Measurements from ENCODE around the gene MAML3. TPM values are rescaled to one million over a fixed set of nuclear protein-coding genes. Genes with fewer than 3 reads are reported as not detected.

Gene MAML3
- total RNA-seq, 2 experiments from 2014 or later, result 2.0 to 2.4 TPM

- Mint-ChIP-seq H3K4me3 (no peak overlapping the region), H3K36me3 (ENCODE audit: low read depth) (no peaks in the 10 kb centered on the region)
- POLR2A ChIA-PET, result interaction anchor here (1.0 kb wide), 1 partner anchor 27 kb away, joined by 4 read pairs; no protein-coding TSS in a partner anchor
Measured at GRCh38 chr4:140059159-140059558, 94.8 kb downstream of the MAML3 start.

DNA sequence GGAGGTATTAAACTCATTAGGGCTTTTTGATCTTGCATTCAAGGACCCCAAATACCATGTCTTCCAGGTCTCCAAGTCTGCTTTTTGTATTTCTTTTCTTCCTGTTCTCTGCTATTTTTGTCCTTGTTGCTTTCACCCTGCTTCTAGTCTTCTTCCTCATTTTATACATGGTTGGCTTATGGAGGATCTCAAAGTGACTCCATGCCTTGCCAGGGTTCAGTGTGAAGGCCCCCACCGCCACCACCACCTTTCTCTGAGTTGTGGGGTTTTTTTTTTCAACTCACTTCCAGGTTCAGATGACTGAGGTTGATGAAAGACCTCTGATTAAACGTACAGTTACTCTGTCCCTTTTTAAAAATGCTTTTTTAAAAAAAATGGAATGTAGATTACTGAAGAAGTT lies 96.3 kb downstream of the MAML3 start:
- Mint-ChIP-seq H3K27me3 (peaks cover 7% of the 10 kb centered on the region), H3K27ac (no peak overlapping the region), H3K9me3 (no peaks in the 10 kb centered on the region), H3K4me3 (no peak overlapping the region), H3K36me3 (ENCODE audit: low read depth) (no peaks in the 10 kb centered on the region), H3K4me1 (ENCODE audit: low read depth) (peaks cover 46% of the 10 kb centered on the region)
- TF ChIP-seq, protein P1, sequence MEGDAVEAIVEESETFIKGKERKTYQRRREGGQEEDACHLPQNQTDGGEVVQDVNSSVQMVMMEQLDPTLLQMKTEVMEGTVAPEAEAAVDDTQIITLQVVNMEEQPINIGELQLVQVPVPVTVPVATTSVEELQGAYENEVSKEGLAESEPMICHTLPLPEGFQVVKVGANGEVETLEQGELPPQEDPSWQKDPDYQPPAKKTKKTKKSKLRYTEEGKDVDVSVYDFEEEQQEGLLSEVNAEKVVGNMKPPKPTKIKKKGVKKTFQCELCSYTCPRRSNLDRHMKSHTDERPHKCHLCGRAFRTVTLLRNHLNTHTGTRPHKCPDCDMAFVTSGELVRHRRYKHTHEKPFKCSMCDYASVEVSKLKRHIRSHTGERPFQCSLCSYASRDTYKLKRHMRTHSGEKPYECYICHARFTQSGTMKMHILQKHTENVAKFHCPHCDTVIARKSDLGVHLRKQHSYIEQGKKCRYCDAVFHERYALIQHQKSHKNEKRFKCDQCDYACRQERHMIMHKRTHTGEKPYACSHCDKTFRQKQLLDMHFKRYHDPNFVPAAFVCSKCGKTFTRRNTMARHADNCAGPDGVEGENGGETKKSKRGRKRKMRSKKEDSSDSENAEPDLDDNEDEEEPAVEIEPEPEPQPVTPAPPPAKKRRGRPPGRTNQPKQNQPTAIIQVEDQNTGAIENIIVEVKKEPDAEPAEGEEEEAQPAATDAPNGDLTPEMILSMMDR (IDR thresholded peaks at IDR 0.05), result no peak
- no peak for ATAC-seq
- intact Hi-C loops (cut with micrococcal nuclease), result no loop called here
- ChIA-PET POLR2A (no interaction called here), CTCF (no interaction called here)
- DNase-seq, result no peak

More at GRCh38 chr4:140059159-140059558, 94.8 kb downstream of the MAML3 start:
- Mint-ChIP-seq H3K4me1 (ENCODE audit: low read depth) (peaks cover 35% of the 10 kb centered on the region), H3K27ac (no peak overlapping the region), H3K9me3 (no peaks in the 10 kb centered on the region), H3K27me3 (peaks cover 7% of the 10 kb centered on the region)
- TF ChIP-seq, protein P1 (IDR thresholded peaks at IDR 0.05), result no peak
- intact Hi-C loops (cut with micrococcal nuclease), result no loop called here
- ATAC-seq (no peak), DNase-seq (no peak)
- CTCF ChIA-PET, result no interaction called here

- TF ChIP-seq, protein P1 (IDR thresholded peaks at IDR 0.05), result no peak
- Mint-ChIP-seq H3K4me3 (no peak overlapping the region), H3K9me3 (no peaks in the 10 kb centered on the region), H3K4me1 (ENCODE audit: low read depth) (peaks cover 36% of the 10 kb centered on the region), H3K27ac (no peak overlapping the region), H3K27me3 (peaks cover 7% of the 10 kb centered on the region), H3K36me3 (ENCODE audit: low read depth) (no peaks in the 10 kb centered on the region)
- ChIA-PET CTCF (interaction anchor here (0.6 to 1.2 kb wide), 2 partner anchors 196 to 197 kb away, joined by 3 to 4 read pairs; no protein-coding TSS in a partner anchor), POLR2A (no interaction called here)
- ATAC-seq, result no peak
- intact Hi-C loops (cut with micrococcal nuclease), result no loop called here
- no peak for DNase-seq
Measured at GRCh38 chr4:140056015-140056414, 98.0 kb downstream of the MAML3 start.

DNA sequence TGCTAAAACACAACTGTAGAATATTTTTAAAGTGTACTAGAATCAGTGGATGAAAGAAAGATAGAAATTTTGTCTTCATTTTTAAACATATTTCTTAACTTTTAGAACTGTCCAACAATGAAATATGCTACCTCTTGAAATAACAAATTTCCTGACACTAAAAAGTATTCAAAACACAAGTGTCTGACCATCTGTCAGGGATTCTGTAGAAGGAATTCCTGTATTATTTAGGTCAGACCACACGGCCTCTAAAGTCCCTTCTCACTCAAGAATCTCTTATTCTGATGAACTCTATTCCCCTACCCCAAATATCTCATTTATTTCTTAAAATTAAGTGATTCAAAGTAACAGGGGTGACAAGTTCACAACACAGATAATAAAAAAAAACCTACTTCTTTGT lies 99.1 kb downstream of the MAML3 start:
- ChIA-PET CTCF (no interaction called here), POLR2A (no interaction called here)
- H3K4me3 Mint-ChIP-seq, result no peak overlapping the region
- TF ChIP-seq, protein P1 (IDR thresholded peaks at IDR 0.05), result no peak
- peaks cover 7% of the 10 kb centered on the region for H3K27me3 Mint-ChIP-seq
- peaks cover 41% of the 10 kb centered on the region for H3K4me1 Mint-ChIP-seq (ENCODE audit: low read depth)
- DNase-seq, result no peak
- ATAC-seq, result no peak
- no peaks in the 10 kb centered on the region for H3K36me3 Mint-ChIP-seq (ENCODE audit: low read depth)
- no peak overlapping the region for H3K27ac Mint-ChIP-seq
- H3K9me3 Mint-ChIP-seq, result no peaks in the 10 kb centered on the region
- intact Hi-C loops (cut with micrococcal nuclease), result loop anchor here (5.0 kb wide), 1 partner anchor 97 kb away; the partner anchor contains the start of gene MAML3

DNA sequence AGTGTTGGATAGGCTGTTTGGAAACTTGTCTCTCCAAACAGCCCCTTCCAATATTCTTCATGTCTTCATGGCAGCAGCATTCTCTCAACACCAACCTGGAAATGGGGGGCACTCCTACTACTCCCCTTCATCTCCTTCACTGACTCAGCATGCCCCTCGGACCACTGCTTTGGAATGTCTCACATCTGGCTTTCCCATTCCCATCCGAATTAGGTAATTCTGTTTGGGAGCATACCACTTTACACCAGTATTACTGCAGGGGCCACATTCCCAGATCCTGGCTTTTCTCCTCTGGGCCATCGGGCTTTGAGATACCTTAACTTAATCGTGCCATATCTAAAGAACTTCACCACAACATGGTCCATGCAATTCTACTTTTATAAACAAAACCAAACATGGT lies 100.8 kb downstream of the MAML3 start:
- H3K4me1 Mint-ChIP-seq (ENCODE audit: low read depth), result peaks cover 56% of the 10 kb centered on the region
- TF ChIP-seq, protein P1 (IDR thresholded peaks at IDR 0.05), result no peak
- no peak overlapping the region for H3K27ac Mint-ChIP-seq
- ChIA-PET POLR2A (no interaction called here), CTCF (interaction anchor here (0.9 to 2.2 kb wide), 4 partner anchors 43 to 106 kb away, joined by 3 to 5 read pairs (median 4); no protein-coding TSS in a partner anchor)
- no peaks in the 10 kb centered on the region for H3K36me3 Mint-ChIP-seq (ENCODE audit: low read depth)
- ATAC-seq (no peak), DNase-seq (no peak)
- no peak overlapping the region for H3K4me3 Mint-ChIP-seq
- intact Hi-C loops (cut with micrococcal nuclease), result loop anchor here (5.0 kb wide), 1 partner anchor 99 kb away; the partner anchor contains the start of gene MAML3
- H3K27me3 Mint-ChIP-seq, result peaks cover 5% of the 10 kb centered on the region
- no peaks in the 10 kb centered on the region for H3K9me3 Mint-ChIP-seq

Data from activated CD8-positive, alpha-beta T cell treated with anti-CD3 and anti-CD28 coated beads for 36 hours (primary cell).